Keratinocyte (primary cell): ENCODE measurements around the gene ASIC5.

Experiments
- EZH2 ChIP-seq: IDR thresholded peaks from one replicate; pipeline ENCODE4 v1.6.1; 2012; ENCODE audit warnings: inconsistent platforms, mild to moderate bottlenecking, low read length, moderate library complexity
- TF ChIP-seq, protein P1 (sequence below), 3 experiments: IDR thresholded peaks in 1 of 3; conservative IDR thresholded peaks in 1 of 3; optimal IDR thresholded peaks in 1 of 3; 2 replicates in 2 of 3; 3 replicates in 1 of 3; pipeline versions ENCODE3 to v1.5.1; 2011; ENCODE audit warnings: low read length in 3 of 3, mild to moderate bottlenecking in 3 of 3, moderate library complexity in 2 of 3, control low read depth in 1 of 3, inconsistent platforms in 1 of 3; ENCODE audit not compliant: insufficient read depth in 2 of 3; ENCODE audit errors: extremely low read depth in 1 of 3

DNA sequence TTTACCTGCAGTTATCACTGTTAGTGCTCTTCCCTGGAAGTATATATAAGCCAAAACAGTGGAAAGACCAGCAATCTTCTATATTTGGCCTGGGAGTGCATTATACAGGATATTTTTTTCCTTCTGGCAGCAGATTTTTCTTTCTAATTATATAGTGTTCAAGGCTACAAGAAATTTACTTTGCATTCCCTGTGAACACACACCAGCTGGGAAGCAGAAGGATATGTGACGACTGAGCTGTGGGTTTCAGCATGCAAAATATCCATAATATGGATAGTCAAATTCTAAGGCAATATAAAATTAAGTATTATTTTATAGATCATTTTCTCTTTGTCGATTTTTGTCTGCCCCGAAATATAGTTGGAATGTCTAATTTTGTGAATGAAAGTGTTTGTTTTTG, 76.1 kb downstream of the ASIC5 start:
- TF ChIP-seq, protein P1, sequence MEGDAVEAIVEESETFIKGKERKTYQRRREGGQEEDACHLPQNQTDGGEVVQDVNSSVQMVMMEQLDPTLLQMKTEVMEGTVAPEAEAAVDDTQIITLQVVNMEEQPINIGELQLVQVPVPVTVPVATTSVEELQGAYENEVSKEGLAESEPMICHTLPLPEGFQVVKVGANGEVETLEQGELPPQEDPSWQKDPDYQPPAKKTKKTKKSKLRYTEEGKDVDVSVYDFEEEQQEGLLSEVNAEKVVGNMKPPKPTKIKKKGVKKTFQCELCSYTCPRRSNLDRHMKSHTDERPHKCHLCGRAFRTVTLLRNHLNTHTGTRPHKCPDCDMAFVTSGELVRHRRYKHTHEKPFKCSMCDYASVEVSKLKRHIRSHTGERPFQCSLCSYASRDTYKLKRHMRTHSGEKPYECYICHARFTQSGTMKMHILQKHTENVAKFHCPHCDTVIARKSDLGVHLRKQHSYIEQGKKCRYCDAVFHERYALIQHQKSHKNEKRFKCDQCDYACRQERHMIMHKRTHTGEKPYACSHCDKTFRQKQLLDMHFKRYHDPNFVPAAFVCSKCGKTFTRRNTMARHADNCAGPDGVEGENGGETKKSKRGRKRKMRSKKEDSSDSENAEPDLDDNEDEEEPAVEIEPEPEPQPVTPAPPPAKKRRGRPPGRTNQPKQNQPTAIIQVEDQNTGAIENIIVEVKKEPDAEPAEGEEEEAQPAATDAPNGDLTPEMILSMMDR (optimal IDR thresholded peaks at IDR 0.05 in 1 of 3, IDR thresholded peaks at IDR 0.05 in 1 of 3, conservative IDR thresholded peaks at IDR 0.05 in 1 of 3; ENCODE audit: extremely low read depth in 1 of 3, insufficient read depth in 2 of 3, low read length in 3 of 3): no peak
- TF ChIP-seq EZH2: no peak
